Kidney (tissue), 14 donors: ENCODE results near the gene WWC1. TPM values are rescaled to one million over a fixed set of nuclear protein-coding genes. Genes with fewer than 3 reads are reported as not detected.

Experiments used
- DNase-seq, 5 donors: peaks; one replicate each; pipeline ENCODE4 v3.0.0-alpha.2; 2013 to 2020
- FAIRE-seq: peaks from 2 replicates; lab custom pipeline; 2012; peaks lifted over from hg19 to GRCh38; lab: Jason Lieb, UNC
- H3K27ac ChIP-seq, 2 donors: one replicate each; pipeline ENCODE4 v1.7.0; 2013; ENCODE audit warnings: low read depth in 2 of 2, low read length in 2 of 2, inconsistent platforms in 1 of 2
- H3K27me3 ChIP-seq: one replicate; pipeline ENCODE4 v1.7.1; 2013; ENCODE audit warnings: low read length, inconsistent platforms; ENCODE audit not compliant: control insufficient read depth, insufficient read depth
- H3K36me3 ChIP-seq, 3 donors: one replicate each; pipeline versions ENCODE4 v1.7.0 to v1.7.1; 2013; ENCODE audit warnings: low read length in 3 of 3, control low read depth in 1 of 3, inconsistent platforms in 1 of 3; ENCODE audit not compliant: insufficient read depth in 3 of 3, control insufficient read depth in 2 of 3
- H3K4me1 ChIP-seq, 3 donors: one replicate each; pipeline versions ENCODE4 v1.7.0 to v1.7.1; 2013; ENCODE audit warnings: low read length in 3 of 3, inconsistent platforms in 1 of 3, low read depth in 1 of 3; ENCODE audit not compliant: control insufficient read depth in 2 of 3, insufficient read depth in 2 of 3
- H3K4me3 ChIP-seq, 3 donors: one replicate each; pipeline versions ENCODE4 v1.7.0 to v1.8.1; 2013; ENCODE audit warnings: low read length in 3 of 3, control low read depth in 1 of 3, inconsistent platforms in 1 of 3
- H3K9ac ChIP-seq, 3 donors: one replicate each; pipeline versions ENCODE4 v1.7.0 to v1.7.1; 2013; ENCODE audit warnings: low read length in 3 of 3, control low read depth in 1 of 3, inconsistent platforms in 1 of 3
- H3K9me3 ChIP-seq, 3 donors: one replicate each; pipeline versions ENCODE4 v1.7.0 to v1.7.1; 2013; ENCODE audit warnings: low read length in 3 of 3, control low read depth in 1 of 3, inconsistent platforms in 1 of 3; ENCODE audit not compliant: control insufficient read depth in 2 of 3, insufficient read depth in 1 of 3
- intact Hi-C: fragments of 100-400 bp; cut with DNase I; formaldehyde crosslinking; loops from one replicate; pipeline ENCODE4 v1.11.1; 2022
- polyA plus RNA-seq: library from polyadenylated mRNA; stranded (reverse); fragments of 350-450 nt; fragmentation: Illumina TruSeq; extraction: RNeasy Lipid Tissue Mini Kit (QIAGEN cat#74804); gene quantifications from one replicate; pipeline ENCODE4 v1.2.3, GENCODE V29; 2014; ENCODE audit warnings: low read depth, low replicate concordance; ENCODE audit not compliant: insufficient read depth
- total RNA-seq: library from RNA; stranded (reverse); fragmentation: NEBNext Ultra II Directional; extraction: Animal tissue kit (Norgen Biotek cat#: 25700); gene quantifications from one replicate; pipeline ENCODE4 v1.2.1, GENCODE V29; 2021
- TF ChIP-seq, protein P1 (sequence below): IDR thresholded peaks from 3 replicates; pipeline ENCODE4 v1.5.1; 2012; ENCODE audit warnings: mild to moderate bottlenecking, moderate library complexity, borderline replicate concordance; ENCODE audit not compliant: insufficient read depth; ENCODE audit errors: extremely low read depth
- donor health status: control.
- donor health status: control.
- donor health status: control.
- donor health status: control.
- donor health status: control.
- donor health status: DM: yes; HTN: yes; CAD: no.
- donor health status: Normal renal cell carcinoma (clear cell type).

The WWC1 gene
- total and polyA plus RNA-seq, 2 donors from 2014 or later: 74.4 to 174 TPM

DNA sequence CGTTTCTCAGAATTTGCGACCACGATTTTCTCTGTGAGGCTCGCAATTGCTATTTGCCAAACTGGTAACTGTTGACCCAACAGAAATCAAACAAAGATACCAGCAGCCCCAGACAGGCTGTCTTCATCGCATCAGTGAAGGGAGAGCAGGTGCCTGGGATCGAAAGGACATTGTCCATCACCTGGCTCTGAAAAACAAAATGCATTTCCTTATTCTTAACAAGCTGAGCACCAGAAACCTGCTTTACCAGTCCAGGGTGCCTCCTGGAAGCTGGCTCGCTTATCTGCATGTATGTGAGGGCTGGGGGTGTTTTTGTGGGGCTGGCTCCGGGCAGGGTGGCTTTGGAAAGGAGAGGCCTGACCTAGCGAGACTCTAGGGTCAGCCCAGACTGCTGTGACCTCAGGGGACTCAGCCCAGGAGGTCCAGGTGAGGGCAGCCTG, 24.7 kb downstream of the WWC1 start:
- H3K27me3 ChIP-seq: no peaks in the 10 kb centered on the region
- H3K27ac ChIP-seq: peak overlapping the region; percentile 80 to 96
- DNase-seq: peak; percentile 67 to 85 (median 84)
- H3K4me1 ChIP-seq: peaks cover 0 to 48% (median 42%) of the 10 kb centered on the region in 3 donors
- intact Hi-C loops: no loop called here
- TF ChIP-seq, protein P1, sequence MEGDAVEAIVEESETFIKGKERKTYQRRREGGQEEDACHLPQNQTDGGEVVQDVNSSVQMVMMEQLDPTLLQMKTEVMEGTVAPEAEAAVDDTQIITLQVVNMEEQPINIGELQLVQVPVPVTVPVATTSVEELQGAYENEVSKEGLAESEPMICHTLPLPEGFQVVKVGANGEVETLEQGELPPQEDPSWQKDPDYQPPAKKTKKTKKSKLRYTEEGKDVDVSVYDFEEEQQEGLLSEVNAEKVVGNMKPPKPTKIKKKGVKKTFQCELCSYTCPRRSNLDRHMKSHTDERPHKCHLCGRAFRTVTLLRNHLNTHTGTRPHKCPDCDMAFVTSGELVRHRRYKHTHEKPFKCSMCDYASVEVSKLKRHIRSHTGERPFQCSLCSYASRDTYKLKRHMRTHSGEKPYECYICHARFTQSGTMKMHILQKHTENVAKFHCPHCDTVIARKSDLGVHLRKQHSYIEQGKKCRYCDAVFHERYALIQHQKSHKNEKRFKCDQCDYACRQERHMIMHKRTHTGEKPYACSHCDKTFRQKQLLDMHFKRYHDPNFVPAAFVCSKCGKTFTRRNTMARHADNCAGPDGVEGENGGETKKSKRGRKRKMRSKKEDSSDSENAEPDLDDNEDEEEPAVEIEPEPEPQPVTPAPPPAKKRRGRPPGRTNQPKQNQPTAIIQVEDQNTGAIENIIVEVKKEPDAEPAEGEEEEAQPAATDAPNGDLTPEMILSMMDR: no peak
- no peaks in the 10 kb centered on the region for H3K9me3 ChIP-seq
- no peak overlapping the region for H3K4me3 ChIP-seq
- no peaks in the 10 kb centered on the region for H3K36me3 ChIP-seq
- peak overlapping the region in 1 of 3 donors; percentile 60 for H3K9ac ChIP-seq
- no peak for FAIRE-seq

DNA sequence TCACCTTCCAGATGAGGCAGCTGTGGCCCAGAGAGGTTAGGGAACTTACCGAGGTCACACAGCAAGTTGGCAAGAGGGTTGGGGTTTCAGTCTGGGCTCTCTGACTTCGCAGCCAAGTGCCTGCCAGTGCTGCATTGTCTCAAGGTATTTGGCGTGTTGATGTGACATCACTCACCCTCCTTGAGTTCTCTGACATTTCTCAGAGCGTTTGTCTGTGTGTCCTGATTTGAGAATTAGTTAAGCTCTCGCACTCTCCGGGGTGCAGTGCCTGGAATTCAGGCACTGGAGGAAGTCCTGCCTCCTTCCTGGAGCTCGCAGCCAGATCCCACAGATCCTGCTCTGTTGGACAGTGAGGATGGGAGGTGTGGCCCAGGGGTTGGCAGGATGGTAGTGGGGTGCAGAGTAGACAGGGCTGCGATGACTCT, 25.7 kb downstream of the WWC1 start:
- Histone ChIP-seq H3K27ac (peak overlapping the region; percentile 80 to 96), H3K27me3 (no peaks in the 10 kb centered on the region), H3K9me3 (no peaks in the 10 kb centered on the region), H3K4me3 (no peak overlapping the region), H3K4me1 (peaks cover 0 to 48% (median 39%) of the 10 kb centered on the region in 3 donors), H3K9ac (peak overlapping the region in 1 of 3 donors; percentile 2), H3K36me3 (no peaks in the 10 kb centered on the region)
- DNase-seq (no peak), FAIRE-seq (no peak)
- TF ChIP-seq, protein P1: no peak
- intact Hi-C loops: no loop called here

DNA sequence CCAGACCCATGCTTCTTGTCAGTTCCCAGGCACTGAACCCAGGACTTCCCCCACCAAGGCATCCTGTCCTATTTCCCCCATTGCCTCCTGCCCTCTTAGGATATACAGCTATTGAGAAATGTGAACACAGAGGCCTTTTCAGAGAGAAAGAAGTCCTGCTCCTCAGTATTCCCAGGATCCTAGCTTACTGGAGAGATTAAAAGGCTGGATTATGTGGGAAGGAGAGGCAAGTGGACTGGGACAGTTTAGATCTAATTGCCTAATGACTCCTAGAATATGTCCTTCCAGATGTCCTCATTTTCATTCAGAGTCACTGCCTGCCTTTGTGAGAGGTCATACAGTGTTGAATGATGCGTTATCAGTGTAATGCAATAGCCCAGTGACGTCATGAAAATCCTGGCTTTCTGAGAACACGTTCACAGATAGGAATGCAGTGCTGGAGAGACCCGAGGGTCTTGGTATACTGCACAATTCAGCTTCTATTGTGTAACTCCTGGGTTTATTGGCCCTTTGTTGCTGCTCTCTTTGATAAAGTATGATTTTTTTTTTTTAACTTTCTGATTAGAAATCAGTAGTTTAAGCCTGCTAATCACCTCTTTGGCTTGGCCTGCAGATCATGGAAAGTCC, 26.2 kb downstream of the WWC1 start:
- FAIRE-seq (no peak), DNase-seq (peak in 4 of 5 donors; percentile 70 to 92 (median 82))
- TF ChIP-seq, protein P1: no peak
- Histone ChIP-seq H3K4me1 (peaks cover 0 to 44% (median 35%) of the 10 kb centered on the region in 3 donors), H3K9me3 (no peaks in the 10 kb centered on the region), H3K27me3 (no peaks in the 10 kb centered on the region), H3K4me3 (no peak overlapping the region), H3K9ac (peak overlapping the region in 1 of 3 donors; percentile 2), H3K27ac (peak overlapping the region; percentile 80 to 96), H3K36me3 (no peaks in the 10 kb centered on the region)
- intact Hi-C loops: no loop called here

DNA sequence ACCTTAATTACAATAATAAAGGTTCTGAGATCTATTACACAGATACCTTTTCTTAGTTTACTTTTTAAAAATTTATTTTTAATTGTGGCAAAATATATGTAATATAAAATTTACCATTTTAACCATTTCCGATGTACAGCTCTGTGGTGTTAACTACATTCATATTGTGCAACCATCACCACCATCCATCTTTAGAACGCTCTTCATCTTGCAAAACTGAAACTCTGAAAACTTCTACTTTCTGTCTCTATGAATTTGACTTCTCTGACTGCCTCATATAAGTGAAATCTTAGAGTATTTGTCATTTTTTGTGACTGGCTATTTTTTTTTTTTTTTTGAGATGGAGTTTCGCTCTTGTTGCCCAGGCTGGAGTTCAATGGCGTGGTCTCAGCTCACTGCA, 26.8 kb downstream of the WWC1 start:
- H3K9ac ChIP-seq: no peak overlapping the region
- TF ChIP-seq, protein P1: no peak
- no peaks in the 10 kb centered on the region for H3K27me3 ChIP-seq
- DNase-seq (no peak), FAIRE-seq (no peak)
- H3K4me1 ChIP-seq: peaks cover 0 to 39% (median 35%) of the 10 kb centered on the region in 3 donors
- H3K4me3 ChIP-seq: no peak overlapping the region
- H3K9me3 ChIP-seq: no peaks in the 10 kb centered on the region
- intact Hi-C loops: no loop called here
- no peaks in the 10 kb centered on the region for H3K36me3 ChIP-seq
- H3K27ac ChIP-seq: no peak overlapping the region
